K562 (cell line): Measurements from ENCODE around the gene TSSK2. TPM values are rescaled to one million over a fixed set of nuclear protein-coding genes. Genes with fewer than 3 reads are reported as not detected.
A peak's percentile ranks its signal among the peaks of the same experiment; 100 is the strongest.

Experiments
- CREB5 ChIP-seq: fragments of 250-450 bp; sonication (Bioruptor Pico); IDR thresholded peaks from 2 replicates; pipeline ENCODE4 v1.5.0; 2020; ENCODE audit warnings: mild to moderate bottlenecking
- CTCF ChIP-seq, 3 experiments: IDR thresholded peaks in 2 of 3; conservative IDR thresholded peaks in 1 of 3; 2 replicates each; pipeline ENCODE4 v1.5.1; 2011 to 2012; ENCODE audit warnings: low read length in 3 of 3, mild to moderate bottlenecking in 3 of 3, control low read depth in 2 of 3, improper control_type of control experiment in 1 of 3, inconsistent platforms in 1 of 3, low read depth in 1 of 3, mixed read lengths in 1 of 3, moderate library complexity in 1 of 3; ENCODE audit not compliant: insufficient read depth in 2 of 3
- CXXC5 ChIP-seq: fragments of 250-450 bp; sonication (Bioruptor Pico); IDR thresholded peaks from 2 replicates; pipeline ENCODE4 v1.8.0; 2022; ENCODE audit warnings: inconsistent platforms, mild to moderate bottlenecking, moderate library complexity
- E2F4 ChIP-seq: sonication (generic); formaldehyde crosslinking; IDR thresholded peaks from 2 replicates; pipeline ENCODE4 v1.8.0; 2022; ENCODE audit warnings: mild to moderate bottlenecking, low read depth, missing genetic modification reagents
- FOXA3 ChIP-seq, 2 experiments: fragments of 450-650 bp in 1 of 2; sonication (generic) in 1 of 2; formaldehyde crosslinking; IDR thresholded peaks in 1 of 2; conservative IDR thresholded peaks in 1 of 2; 2 replicates each; pipeline versions ENCODE4 v1.4.0 to v1.8.0; 2020 to 2022; ENCODE audit warnings: mild to moderate bottlenecking in 2 of 2, missing genetic modification reagents in 1 of 2
- HEY1 ChIP-seq: fragments of 250-450 bp; sonication (Bioruptor Pico); IDR thresholded peaks from 2 replicates; pipeline ENCODE4 v1.5.0; 2020; ENCODE audit warnings: mild to moderate bottlenecking, moderate library complexity, borderline replicate concordance
- KAT2B ChIP-seq: IDR thresholded peaks from one replicate; pipeline ENCODE4 v1.6.1; 2012; ENCODE audit warnings: low read depth, mild to moderate bottlenecking, control low read depth, inconsistent platforms, low read length, moderate library complexity
- MAFK ChIP-seq: IDR thresholded peaks from 2 replicates; pipeline ENCODE4 v1.6.1; 2011; ENCODE audit warnings: low read length, improper control_type of control experiment
- MLLT1 ChIP-seq, 2 experiments: fragments of 450-650 bp; IDR thresholded peaks; 2 replicates each; pipeline ENCODE4 v1.6.1; 2016
- MYC ChIP-seq, 2 experiments: fragments of 250-450 bp in 1 of 2; sonication (Bioruptor Pico) in 1 of 2; IDR thresholded peaks; 2 replicates each; pipeline versions ENCODE4 v1.5.1 to v1.6.1; 2012 to 2021; ENCODE audit warnings: low read depth in 2 of 2, borderline replicate concordance in 1 of 2, improper control_type of control experiment in 1 of 2, low read length in 1 of 2, mild to moderate bottlenecking in 1 of 2, moderate library complexity in 1 of 2
- NFATC3 ChIP-seq: fragments of 450-650 bp; IDR thresholded peaks from 2 replicates; pipeline ENCODE4 v1.6.1; 2017; ENCODE audit warnings: mild to moderate bottlenecking
- PRMT5 ChIP-seq: sonication (generic); formaldehyde crosslinking; IDR thresholded peaks from 2 replicates; pipeline ENCODE4 v1.5.0; 2020; ENCODE audit warnings: missing genetic modification reagents
- SETDB1 ChIP-seq: IDR thresholded peaks from one replicate; pipeline ENCODE4 v1.6.1; 2012; ENCODE audit warnings: low read length, control low read depth, inconsistent platforms
- STAT5B ChIP-seq: fragments of 250-450 bp; sonication (Bioruptor Pico); IDR thresholded peaks from 2 replicates; pipeline ENCODE4 v1.8.0; 2021; ENCODE audit warnings: mild to moderate bottlenecking, inconsistent platforms
- TCF3 ChIP-seq: sonication (generic); formaldehyde crosslinking; IDR thresholded peaks from 2 replicates; pipeline ENCODE4 v1.4.0; 2020; ENCODE audit warnings: mild to moderate bottlenecking, missing genetic modification reagents
- USF2 ChIP-seq: sonication (generic); formaldehyde crosslinking; IDR thresholded peaks from 2 replicates; pipeline ENCODE4 v1.5.0; 2020; ENCODE audit warnings: missing genetic modification reagents
- ZBTB9 ChIP-seq: fragments of 450-650 bp; formaldehyde crosslinking; IDR thresholded peaks from 2 replicates; pipeline ENCODE4 v1.4.0; 2020; ENCODE audit warnings: mild to moderate bottlenecking, moderate library complexity
- ZNF23 ChIP-seq: fragments of 250-450 bp; sonication (Bioruptor Pico); IDR thresholded peaks from 2 replicates; pipeline ENCODE4 v1.4.0; 2020; ENCODE audit warnings: mild to moderate bottlenecking
- polyA plus RNA-seq, 8 experiments: library from polyadenylated mRNA; depleted of rRNA in 4 of 8; stranded (reverse) in 5 of 8; unstranded in 3 of 8; fragments of >200 nt; fragmentation: Nextera tagmentation in 2 of 8; fragmentation: Illumina TruSeq in 1 of 8; extraction: Ambion mirVana in 2 of 8; extraction: Trizol in 1 of 8; gene quantifications; 2 replicates each; pipeline versions ENCODE4 v1.2.1 to v1.2.3, GENCODE V29; 2011 to 2014; ENCODE audit warnings: inconsistent platforms in 1 of 8, missing spikeins in 1 of 8
- total RNA-seq, 7 experiments: library from RNA; depleted of rRNA in 6 of 7; stranded (reverse); fragments of >200 nt in 6 of 7; fragmentation: Illumina TruSeq in 2 of 7; extraction: Trizol in 2 of 7; gene quantifications; 2 replicates each; pipeline versions ENCODE4 v1.2.1 to v1.2.3, GENCODE V29; 2011 to 2021; ENCODE audit warnings: low replicate concordance in 1 of 7

TSSK2 gene
- total and polyA plus RNA-seq, 9 of the 15 experiments (the other 6 are each of a cell fraction or from before 2014, with no cell fraction given) = 0.04 TPM; not detected in 8

- peak; percentile 4 for TF ChIP-seq MYC (IDR thresholded peaks at IDR 0.05; ENCODE audit: low read depth, low read length)
- no peak; the same call in 1 of the 2 replicates for TF ChIP-seq MYC (CRISPR knock-in tag; IDR thresholded peaks at IDR 0.05; ENCODE audit: borderline replicate concordance, low read depth)
- TF ChIP-seq PRMT5 (CRISPR knock-in tag) = no peak
- TF ChIP-seq ZBTB9 (CRISPR knock-in tag) = peak; percentile 84
- no peak for TF ChIP-seq HEY1
- no peak for TF ChIP-seq FOXA3 (CRISPR knock-in tag; conservative IDR thresholded peaks at IDR 0.05 in 1 of 2, IDR thresholded peaks at IDR 0.05 in 1 of 2)
- TF ChIP-seq KAT2B = no peak
- TF ChIP-seq ZNF23 (CRISPR knock-in tag) = no peak
- no peak for TF ChIP-seq E2F4 (CRISPR knock-in tag)
- no peak for TF ChIP-seq STAT5B (CRISPR knock-in tag)
- TF ChIP-seq USF2 (CRISPR knock-in tag) = no peak
- no peak for TF ChIP-seq NFATC3
- TF ChIP-seq MAFK = no peak
- TF ChIP-seq CXXC5 (CRISPR knock-in tag) = peak; percentile 99
- no peak for TF ChIP-seq CREB5
- TF ChIP-seq SETDB1 = peak; percentile 7
- peak in 1 of 3 experiments; percentile 0; a peak in 1 of 6 replicates for TF ChIP-seq CTCF (IDR thresholded peaks at IDR 0.05 in 2 of 3, conservative IDR thresholded peaks at IDR 0.05 in 1 of 3; ENCODE audit: insufficient read depth in 2 of 3, low read depth in 1 of 3, low read length in 3 of 3)
- no peak for TF ChIP-seq MLLT1 (IDR thresholded peaks at IDR 0.05)
- no peak for TF ChIP-seq TCF3
Measured at GRCh38 chr22:19169002-19169946, 38.2 kb downstream of the TSSK2 start (continued).
